Sigmoid colon (tissue), 4 donors: Measurements from ENCODE around the gene CDH13.

Experiments
- CTCF ChIP-seq, 4 experiments: fragments of 450-650 bp in 3 of 4; fragments of 200-600 bp in 1 of 4; IDR thresholded peaks; one replicate each; pipeline ENCODE4 v1.5.1; 2016 to 2019; ENCODE audit warnings: antibody characterized with exemption in 4 of 4, mild to moderate bottlenecking in 3 of 4, moderate library complexity in 2 of 4
- POLR2AphosphoS5 ChIP-seq, 4 donors: sonication (generic); formaldehyde crosslinking; IDR thresholded peaks; one replicate each; pipeline ENCODE4 v1.6.1; 2017; ENCODE audit warnings: antibody characterized with exemption in 4 of 4

GRCh38 chr16:83455716-83456115, 828.9 kb downstream of the CDH13 start:
- TF ChIP-seq CTCF (IDR thresholded peaks at IDR 0.05) (no peak), POLR2AphosphoS5 (IDR thresholded peaks at IDR 0.05) (no peak)
